AG09309 (cell line): ENCODE data around the gene VKORC1L1.
"Not testable (repeated sequence)": the region's sequence is repeated elsewhere in the genome, so short reads cannot be mapped to it uniquely, and the experiment has no call there.

Source experiments
- DNase-seq: peaks from one replicate; pipeline ENCODE4 v3.0.0-alpha.2; 2010; ENCODE audit warnings: low read depth
- H3K4me3 ChIP-seq: 2 replicates; pipeline ENCODE4 v1.5.1; 2011; ENCODE audit warnings: mild to moderate bottlenecking, low read depth, low read length, moderate library complexity; ENCODE audit not compliant: control insufficient read depth
- CTCF ChIP-seq: IDR thresholded peaks from 2 replicates; pipeline ENCODE4 v1.5.1; 2011; ENCODE audit warnings: mild to moderate bottlenecking, low read depth, low read length, inconsistent platforms; ENCODE audit not compliant: insufficient read depth, control insufficient read depth; ENCODE audit errors: missing control alignments

Gene VKORC1L1

GRCh38 chr7:65872776-65873581 lies at the start of gene VKORC1L1:
TSS of gene VKORC1L1 (plus strand) at chr7:65873074. CDS start at chr7:65873372, 298 bp downstream.
- TF ChIP-seq CTCF = no peak
- peak within 1 kb of the TSS; percentile 85 for H3K4me3 ChIP-seq
- peak; percentile 68 for DNase-seq

GRCh38 chr7:65827366-65827765 lies 45.5 kb upstream of the VKORC1L1 start:
- no peak for TF ChIP-seq CTCF
- no peak overlapping the region for H3K4me3 ChIP-seq
- DNase-seq = no peak

- DNase-seq = no peak
- H3K4me3 ChIP-seq = no peak overlapping the region
- TF ChIP-seq CTCF = no peak
Observed at GRCh38 chr7:65832281-65832680, 40.6 kb upstream of the VKORC1L1 start.

- H3K4me3 ChIP-seq, DNase-seq: not testable (repeated sequence)
Observed at GRCh38 chr7:65836684-65837083, 36.2 kb upstream of the VKORC1L1 start.

- not testable (repeated sequence) for H3K4me3 ChIP-seq, DNase-seq
Observed at GRCh38 chr7:65837541-65837956, 35.3 kb upstream of the VKORC1L1 start.

GRCh38 chr7:65839846-65840245 lies 33.0 kb upstream of the VKORC1L1 start:
- no peak for DNase-seq
- TF ChIP-seq CTCF = no peak
- no peak overlapping the region for H3K4me3 ChIP-seq

GRCh38 chr7:65840446-65840845 lies 32.4 kb upstream of the VKORC1L1 start:
- H3K4me3 ChIP-seq = no peak overlapping the region
- TF ChIP-seq CTCF = no peak
- no peak for DNase-seq

GRCh38 chr7:65843616-65844015 lies 29.3 kb upstream of the VKORC1L1 start:
- not testable (repeated sequence) for DNase-seq, H3K4me3 ChIP-seq
